Retinal pigment epithelial cell (primary cell): ENCODE measurements around the gene SUSD5.
"Not testable (repeated sequence)": the region's sequence is repeated elsewhere in the genome, so short reads cannot be mapped to it uniquely, and the experiment has no call there.

ENCODE experiments used
- DNase-seq: peaks from one replicate; pipeline ENCODE4 v3.0.0-alpha.2; 2010; ENCODE audit warnings: low read depth
- H3K4me3 ChIP-seq: 2 replicates; pipeline ENCODE4 v1.5.1; 2011; ENCODE audit warnings: mild to moderate bottlenecking, low read length, control low read depth, moderate library complexity
- TF ChIP-seq, protein P1 (sequence below): conservative IDR thresholded peaks from 2 replicates; pipeline ENCODE4 v1.5.1; 2011; ENCODE audit warnings: low read depth, low read length, control low read depth, inconsistent platforms

Gene SUSD5

DNA sequence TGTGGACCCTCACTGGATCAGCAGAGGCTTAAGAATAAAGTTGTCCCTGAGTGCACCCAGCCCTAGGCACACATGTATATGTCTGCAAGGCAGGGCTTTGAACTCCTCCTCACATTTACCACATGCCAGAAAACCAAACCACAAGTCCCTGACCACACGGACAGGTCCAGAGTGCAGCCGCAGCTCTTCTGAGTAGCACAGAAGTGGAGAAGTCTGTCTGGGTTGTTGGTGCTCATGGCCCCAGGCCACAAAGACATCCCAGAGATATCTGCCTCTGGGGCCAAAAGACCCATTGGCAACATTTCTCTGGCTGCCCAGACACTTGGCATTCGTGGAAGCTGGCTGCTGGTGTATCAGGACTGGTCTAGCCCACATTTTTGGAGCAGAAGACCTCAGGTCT, 17.4 kb downstream of the SUSD5 start:
- TF ChIP-seq, protein P1, sequence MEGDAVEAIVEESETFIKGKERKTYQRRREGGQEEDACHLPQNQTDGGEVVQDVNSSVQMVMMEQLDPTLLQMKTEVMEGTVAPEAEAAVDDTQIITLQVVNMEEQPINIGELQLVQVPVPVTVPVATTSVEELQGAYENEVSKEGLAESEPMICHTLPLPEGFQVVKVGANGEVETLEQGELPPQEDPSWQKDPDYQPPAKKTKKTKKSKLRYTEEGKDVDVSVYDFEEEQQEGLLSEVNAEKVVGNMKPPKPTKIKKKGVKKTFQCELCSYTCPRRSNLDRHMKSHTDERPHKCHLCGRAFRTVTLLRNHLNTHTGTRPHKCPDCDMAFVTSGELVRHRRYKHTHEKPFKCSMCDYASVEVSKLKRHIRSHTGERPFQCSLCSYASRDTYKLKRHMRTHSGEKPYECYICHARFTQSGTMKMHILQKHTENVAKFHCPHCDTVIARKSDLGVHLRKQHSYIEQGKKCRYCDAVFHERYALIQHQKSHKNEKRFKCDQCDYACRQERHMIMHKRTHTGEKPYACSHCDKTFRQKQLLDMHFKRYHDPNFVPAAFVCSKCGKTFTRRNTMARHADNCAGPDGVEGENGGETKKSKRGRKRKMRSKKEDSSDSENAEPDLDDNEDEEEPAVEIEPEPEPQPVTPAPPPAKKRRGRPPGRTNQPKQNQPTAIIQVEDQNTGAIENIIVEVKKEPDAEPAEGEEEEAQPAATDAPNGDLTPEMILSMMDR, result no peak
- no peak for DNase-seq
- H3K4me3 ChIP-seq, result no peak overlapping the region

DNA sequence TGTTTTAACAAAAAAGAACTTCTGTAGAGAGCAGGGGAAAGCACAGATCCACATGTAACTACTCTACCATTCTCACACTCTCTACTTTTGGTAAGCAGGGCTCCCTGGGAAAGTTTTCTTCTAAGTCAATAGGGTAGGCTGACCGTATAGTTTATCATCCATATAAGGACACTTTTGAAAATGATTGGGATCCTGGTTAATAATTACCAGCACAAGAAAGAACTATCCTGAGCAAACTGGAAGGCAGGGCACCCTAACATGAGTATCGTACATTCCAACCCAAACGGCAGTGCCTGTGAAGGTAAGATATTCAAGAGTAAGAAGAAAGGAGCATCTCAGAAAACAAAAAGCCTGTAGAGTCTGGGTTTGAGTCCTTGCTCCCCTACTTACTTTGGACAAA, 22.1 kb downstream of the SUSD5 start:
- no peak for DNase-seq
- TF ChIP-seq, protein P1, result no peak
- no peak overlapping the region for H3K4me3 ChIP-seq

DNA sequence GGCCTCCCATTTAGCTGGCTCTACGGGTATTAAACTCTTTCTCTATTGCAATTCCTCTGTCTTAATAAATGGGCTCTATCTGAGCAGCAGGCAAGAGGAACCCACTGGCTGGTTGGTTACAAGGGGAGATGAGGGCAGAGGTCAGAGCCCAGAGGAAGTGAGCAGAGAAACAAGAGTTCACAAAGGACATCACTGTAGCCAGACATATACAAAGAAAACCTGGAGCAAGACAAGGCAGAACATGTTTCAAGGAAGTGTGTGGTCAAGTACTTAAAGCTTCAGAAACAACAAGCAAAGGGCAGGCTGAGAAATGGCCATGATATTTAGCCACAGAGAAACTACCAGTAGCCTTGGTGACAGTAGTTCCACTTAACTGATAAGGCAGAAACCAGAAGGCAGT, 24.3 kb downstream of the SUSD5 start:
- no peak for DNase-seq
- no peak overlapping the region for H3K4me3 ChIP-seq
- TF ChIP-seq, protein P1, result no peak

DNA sequence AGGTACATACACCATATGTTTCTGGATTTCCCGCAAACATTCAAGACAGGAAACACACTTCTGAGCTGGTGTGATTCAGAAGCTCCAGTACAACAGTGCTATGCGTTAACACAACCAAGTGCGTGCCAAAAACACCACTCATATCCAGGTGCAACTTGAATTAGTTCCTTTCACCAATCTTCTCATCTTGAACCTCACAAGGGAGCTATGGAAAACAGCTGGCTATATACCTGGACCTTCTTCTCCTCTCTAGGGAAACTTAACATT, 31.3 kb downstream of the SUSD5 start:
- TF ChIP-seq, protein P1, result no peak
- H3K4me3 ChIP-seq, result no peak overlapping the region
- DNase-seq, result no peak

DNA sequence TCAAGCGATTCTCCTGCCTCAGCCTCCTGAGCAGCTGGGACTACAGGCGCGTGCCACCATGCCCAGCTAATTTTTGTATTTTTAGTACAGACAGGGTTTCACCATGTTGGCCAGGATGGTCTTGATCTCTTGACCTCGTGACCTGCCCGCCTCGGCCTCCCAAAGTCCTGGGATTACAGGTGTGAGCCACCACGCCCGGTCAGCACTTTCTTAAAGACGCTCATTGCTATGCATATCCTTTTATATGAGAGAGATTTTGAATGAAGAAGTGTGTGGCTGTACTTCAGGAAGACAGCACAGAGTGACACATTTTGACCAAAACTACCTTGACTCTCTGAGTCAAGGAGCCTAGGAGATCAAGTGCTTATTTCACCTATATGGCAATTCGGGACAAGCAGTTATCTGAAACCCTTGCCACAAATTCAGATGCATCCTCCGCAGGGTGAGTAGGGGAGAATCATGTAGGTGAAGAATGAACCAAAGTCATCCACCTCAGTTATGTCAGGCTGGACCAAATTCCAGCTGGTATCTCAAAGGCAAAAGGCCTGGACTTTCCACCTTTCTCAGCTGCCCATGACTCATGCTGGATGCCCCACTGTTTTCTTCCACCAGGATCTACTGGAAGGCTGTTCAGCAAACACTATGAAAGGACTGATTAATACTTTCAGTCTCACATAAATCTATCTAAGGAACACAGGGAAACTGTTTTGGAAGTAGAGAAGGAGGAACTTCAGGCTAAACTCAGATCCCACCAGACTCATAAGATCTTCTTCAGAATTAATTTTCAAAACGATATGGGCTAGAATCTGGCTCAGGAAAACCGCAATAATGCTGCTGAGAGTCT, 31.9 kb downstream of the SUSD5 start:
- TF ChIP-seq, protein P1, result no peak
- no peak overlapping the region for H3K4me3 ChIP-seq
- no peak for DNase-seq

DNA sequence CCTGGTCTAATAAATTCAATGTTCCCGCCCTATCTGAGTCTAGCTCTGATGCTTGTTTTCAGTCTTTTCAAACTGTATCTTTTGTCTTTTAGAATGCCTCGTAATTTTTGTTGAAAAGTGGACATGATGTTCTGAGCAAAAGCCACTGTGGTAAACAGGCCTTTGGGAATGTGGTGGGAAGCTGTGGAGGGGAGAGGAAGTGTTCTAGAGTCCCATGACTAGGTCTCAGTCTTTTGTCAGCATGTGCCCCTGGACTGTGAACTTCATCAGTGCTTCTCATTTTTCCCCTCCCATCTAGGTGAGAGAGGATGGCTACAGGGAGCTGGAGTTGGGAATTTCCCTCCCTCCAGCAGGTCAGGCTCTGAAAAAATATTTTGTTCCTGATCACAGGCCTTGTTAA, 33.7 kb downstream of the SUSD5 start:
- TF ChIP-seq, protein P1, result no peak
- H3K4me3 ChIP-seq, result no peak overlapping the region
- no peak for DNase-seq

DNA sequence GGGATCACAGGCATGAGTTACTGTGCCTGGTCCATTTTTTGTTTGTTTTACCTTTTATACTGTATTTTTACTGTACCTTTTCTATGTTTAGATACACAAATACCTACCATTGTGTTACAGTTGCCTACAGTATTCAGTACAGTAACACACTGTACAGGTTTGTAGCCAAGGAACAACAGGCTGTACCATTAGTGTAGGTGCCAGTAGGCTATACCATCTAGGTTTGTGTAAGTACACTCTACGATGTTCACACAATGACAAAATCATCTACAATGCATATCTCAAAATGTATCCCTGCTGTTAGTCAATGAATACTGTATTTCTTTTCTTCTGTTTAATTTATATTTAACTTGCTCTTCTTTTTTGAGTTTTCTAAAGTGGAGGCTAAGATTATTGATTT, 37.0 kb downstream of the SUSD5 start:
- DNase-seq, H3K4me3 ChIP-seq: not testable (repeated sequence)
